ENCODE data around the gene PSMA3. TPM values are rescaled to one million over a fixed set of nuclear protein-coding genes. Genes with fewer than 3 reads are reported as not detected.

Gene PSMA3
- total RNA-seq, 1 experiment from 2014 or later: 203 TPM

- intact Hi-C loops (cut with micrococcal nuclease): no loop called here
- Mint-ChIP-seq H3K4me1 (ENCODE audit: insufficient read depth, unreplicated experiment) (peaks cover 38% of the 10 kb centered on the region), H3K27me3 (ENCODE audit: insufficient read depth, unreplicated experiment) (no peaks in the 10 kb centered on the region), H3K36me3 (ENCODE audit: insufficient read depth, unreplicated experiment) (peaks cover 89% of the 10 kb centered on the region), H3K27ac (ENCODE audit: low read depth, unreplicated experiment) (peak overlapping the region; percentile 8), H3K9me3 (ENCODE audit: unreplicated experiment) (no peaks in the 10 kb centered on the region), H3K4me3 (ENCODE audit: unreplicated experiment) (no peak overlapping the region)
- POLR2A ChIA-PET: interaction anchor here (0.6 to 5.4 kb wide), 6 partner anchors 11 to 815 kb away, joined by 4 to 82 read pairs (median 4); partner anchors contain the start of genes ARID4A, KIAA0586, PSMA3 and TIMM9
- TF ChIP-seq CTCF (IDR thresholded peaks at IDR 0.05; ENCODE audit: unreplicated experiment): no peak
- no TSS peak for BruUV-seq (replicated peaks)
- DNase-seq (ENCODE audit: unreplicated experiment): no peak
- CTCF ChIA-PET: no interaction called here
Observed at GRCh38 chr14:58287607-58288042, 43.0 kb downstream of the PSMA3 start.

GRCh38 chr14:58288106-58288792 is 43.6 kb downstream of the PSMA3 start:
- DNase-seq (ENCODE audit: unreplicated experiment): no peak
- Mint-ChIP-seq H3K27ac (ENCODE audit: low read depth, unreplicated experiment) (peak overlapping the region; percentile 8), H3K36me3 (ENCODE audit: insufficient read depth, unreplicated experiment) (peaks cover 90% of the 10 kb centered on the region), H3K4me1 (ENCODE audit: insufficient read depth, unreplicated experiment) (peaks cover 40% of the 10 kb centered on the region), H3K4me3 (ENCODE audit: unreplicated experiment) (peak overlapping the region; percentile 3), H3K27me3 (ENCODE audit: insufficient read depth, unreplicated experiment) (no peaks in the 10 kb centered on the region), H3K9me3 (ENCODE audit: unreplicated experiment) (no peaks in the 10 kb centered on the region)
- TF ChIP-seq CTCF (IDR thresholded peaks at IDR 0.05; ENCODE audit: unreplicated experiment): no peak
- POLR2A ChIA-PET: interaction anchor here (0.6 to 5.4 kb wide), 7 partner anchors 10 to 139 kb away, joined by 3 to 82 read pairs (median 4); partner anchors contain the start of genes ARID4A, KIAA0586, PSMA3 and TIMM9
- BruUV-seq (replicated peaks): no TSS peak
- intact Hi-C loops (cut with micrococcal nuclease): no loop called here
- CTCF ChIA-PET: no interaction called here

GRCh38 chr14:58291646-58292045 is 47.0 kb downstream of the PSMA3 start:
- intact Hi-C loops (cut with micrococcal nuclease): no loop called here
- Mint-ChIP-seq H3K4me3 (ENCODE audit: unreplicated experiment) (no peak overlapping the region), H3K4me1 (ENCODE audit: insufficient read depth, unreplicated experiment) (peaks cover 21% of the 10 kb centered on the region), H3K27ac (ENCODE audit: low read depth, unreplicated experiment) (no peak overlapping the region), H3K9me3 (ENCODE audit: unreplicated experiment) (no peaks in the 10 kb centered on the region), H3K36me3 (ENCODE audit: insufficient read depth, unreplicated experiment) (peaks cover 84% of the 10 kb centered on the region), H3K27me3 (ENCODE audit: insufficient read depth, unreplicated experiment) (no peaks in the 10 kb centered on the region)
- DNase-seq (ENCODE audit: unreplicated experiment): no peak
- no TSS peak for BruUV-seq (replicated peaks)
- ChIA-PET CTCF (no interaction called here), POLR2A (interaction anchor here (1.3 kb wide), 1 partner anchor 11 kb away, joined by 5 read pairs; no protein-coding TSS in a partner anchor)
- TF ChIP-seq CTCF (IDR thresholded peaks at IDR 0.05; ENCODE audit: unreplicated experiment): no peak

GRCh38 chr14:58292187-58292586 is 47.5 kb downstream of the PSMA3 start:
- no peak overlapping the region for H3K27ac Mint-ChIP-seq (ENCODE audit: low read depth, unreplicated experiment)
- intact Hi-C loops (cut with micrococcal nuclease): no loop called here
- POLR2A ChIA-PET: interaction anchor here (0.7 to 1.3 kb wide), 2 partner anchors 11 to 1935 kb away, joined by 3 to 5 read pairs; no protein-coding TSS in a partner anchor

More at GRCh38 chr14:58292187-58292586, 47.5 kb downstream of the PSMA3 start:
- H3K27me3 Mint-ChIP-seq (ENCODE audit: insufficient read depth, unreplicated experiment): no peaks in the 10 kb centered on the region
- no peak for DNase-seq (ENCODE audit: unreplicated experiment)
- TF ChIP-seq CTCF (IDR thresholded peaks at IDR 0.05; ENCODE audit: unreplicated experiment): no peak
- peaks cover 21% of the 10 kb centered on the region for H3K4me1 Mint-ChIP-seq (ENCODE audit: insufficient read depth, unreplicated experiment)
- peaks cover 81% of the 10 kb centered on the region for H3K36me3 Mint-ChIP-seq (ENCODE audit: insufficient read depth, unreplicated experiment)
- no peaks in the 10 kb centered on the region for H3K9me3 Mint-ChIP-seq (ENCODE audit: unreplicated experiment)
- no peak overlapping the region for H3K4me3 Mint-ChIP-seq (ENCODE audit: unreplicated experiment)
- BruUV-seq (replicated peaks): no TSS peak
- CTCF ChIA-PET: no interaction called here
